Stomach smooth muscle (tissue), 2 donors: ENCODE results near the gene HOXA13.

Experiments used
- H3K27ac ChIP-seq: one replicate; pipeline ENCODE4 v1.7.0; 2013; ENCODE audit warnings: mild to moderate bottlenecking, low read length, inconsistent platforms
- H3K27me3 ChIP-seq, 2 donors: one replicate each; pipeline ENCODE4 v1.7.0; 2013; ENCODE audit warnings: low read length in 2 of 2; ENCODE audit not compliant: insufficient read depth in 2 of 2, control insufficient read depth in 1 of 2
- H3K36me3 ChIP-seq, 2 donors: one replicate each; pipeline ENCODE4 v1.7.0; 2013; ENCODE audit warnings: low read length in 2 of 2; ENCODE audit not compliant: control insufficient read depth in 2 of 2, insufficient read depth in 2 of 2
- H3K4me1 ChIP-seq: one replicate; pipeline ENCODE4 v1.7.0; 2013; ENCODE audit warnings: low read length; ENCODE audit not compliant: control insufficient read depth, insufficient read depth
- H3K4me3 ChIP-seq, 2 donors: one replicate each; pipeline ENCODE4 v1.7.0; 2013; ENCODE audit warnings: low read length in 2 of 2
- H3K9ac ChIP-seq, 2 donors: one replicate each; pipeline ENCODE4 v1.7.0; 2013; ENCODE audit warnings: low read length in 2 of 2, mild to moderate bottlenecking in 1 of 2
- H3K9me3 ChIP-seq, 2 donors: one replicate each; pipeline ENCODE4 v1.7.0; 2013; ENCODE audit warnings: low read length in 2 of 2; ENCODE audit not compliant: control insufficient read depth in 2 of 2
- donor health status: healthy.
- donor health status: Pancreatic carcinoma.

Gene HOXA13

GRCh38 chr7:27151931-27152815 lies 47.7 kb downstream of the HOXA13 start, which contains the start of gene HOXA3:
Gene HOXA3 (minus strand): TSS chr7:27152583. CDS start chr7:27110640, 41,943 bp downstream.
- no peak within 1 kb of the TSS for H3K27ac ChIP-seq

GRCh38 chr7:27151341-27151930 lies 48.5 kb downstream of the HOXA13 start:
- Histone ChIP-seq H3K27me3 (peaks cover 77% of the 10 kb centered on the region in 2 donors), H3K27ac (no peak overlapping the region), H3K9ac (no peak overlapping the region), H3K36me3 (no peaks in the 10 kb centered on the region), H3K9me3 (no peaks in the 10 kb centered on the region), H3K4me1 (peaks cover 38% of the 10 kb centered on the region), H3K4me3 (peak overlapping the region; percentile 36 to 72)

More at GRCh38 chr7:27151931-27152815, 47.7 kb downstream of the HOXA13 start, which contains the start of gene HOXA3:
- Histone ChIP-seq H3K4me1 (peaks cover 39% of the 10 kb centered on the region), H3K36me3 (no peaks in the 10 kb centered on the region), H3K9me3 (no peaks in the 10 kb centered on the region), H3K4me3 (peak within 1 kb of the TSS; percentile 36 to 72), H3K27me3 (peaks cover 75 to 76% of the 10 kb centered on the region in 2 donors), H3K9ac (no peak within 1 kb of the TSS)

- Histone ChIP-seq H3K9ac (no peak overlapping the region), H3K36me3 (no peaks in the 10 kb centered on the region), H3K27me3 (peaks cover 74 to 76% of the 10 kb centered on the region in 2 donors), H3K4me1 (peaks cover 32% of the 10 kb centered on the region), H3K9me3 (no peaks in the 10 kb centered on the region), H3K27ac (no peak overlapping the region), H3K4me3 (peak overlapping the region; percentile 36 to 72)
These were observed 49.1 kb downstream of the HOXA13 start for GRCh38 chr7:27150568-27151340.

GRCh38 chr7:27149842-27150567 lies 49.9 kb downstream of the HOXA13 start:
- Histone ChIP-seq H3K4me3 (peak overlapping the region in 1 of 2 donors; percentile 72), H3K27ac (no peak overlapping the region), H3K36me3 (no peaks in the 10 kb centered on the region), H3K4me1 (peaks cover 31% of the 10 kb centered on the region), H3K9me3 (no peaks in the 10 kb centered on the region), H3K27me3 (peaks cover 73% of the 10 kb centered on the region in 2 donors), H3K9ac (no peak overlapping the region)

- Histone ChIP-seq H3K27me3 (peaks cover 70 to 73% of the 10 kb centered on the region in 2 donors), H3K36me3 (no peaks in the 10 kb centered on the region), H3K27ac (no peak overlapping the region), H3K4me3 (no peak overlapping the region), H3K4me1 (peaks cover 35% of the 10 kb centered on the region), H3K9me3 (no peaks in the 10 kb centered on the region), H3K9ac (no peak overlapping the region)
These were observed 50.9 kb downstream of the HOXA13 start for GRCh38 chr7:27148756-27149641.

- peak overlapping the region in 1 of 2 donors; percentile 35 for H3K4me3 ChIP-seq
These were observed 51.7 kb downstream of the HOXA13 start for GRCh38 chr7:27148031-27148755.

GRCh38 chr7:27147199-27148030 lies 52.5 kb downstream of the HOXA13 start, which contains the start of gene HOXA6:
Gene HOXA6 (minus strand): TSS chr7:27147774. CDS start chr7:27147749, 25 bp downstream.
- no peak within 1 kb of the TSS for H3K9ac ChIP-seq
- no peaks in the 10 kb centered on the region for H3K9me3 ChIP-seq
- H3K4me1 ChIP-seq = peaks cover 38% of the 10 kb centered on the region
- H3K27me3 ChIP-seq = peaks cover 54 to 58% of the 10 kb centered on the region in 2 donors
- H3K4me3 ChIP-seq = peak within 1 kb of the TSS in 1 of 2 donors; percentile 35
- no peaks in the 10 kb centered on the region for H3K36me3 ChIP-seq
- no peak within 1 kb of the TSS for H3K27ac ChIP-seq

More at GRCh38 chr7:27148031-27148755, 51.7 kb downstream of the HOXA13 start:
- Histone ChIP-seq H3K9me3 (no peaks in the 10 kb centered on the region), H3K9ac (no peak overlapping the region), H3K4me1 (peaks cover 38% of the 10 kb centered on the region), H3K27me3 (peaks cover 62 to 66% of the 10 kb centered on the region in 2 donors), H3K27ac (no peak overlapping the region), H3K36me3 (no peaks in the 10 kb centered on the region)

- Histone ChIP-seq H3K4me3 (no peak overlapping the region), H3K36me3 (no peaks in the 10 kb centered on the region), H3K27me3 (peaks cover 46 to 50% of the 10 kb centered on the region in 2 donors), H3K27ac (no peak overlapping the region), H3K9me3 (no peaks in the 10 kb centered on the region), H3K9ac (no peak overlapping the region), H3K4me1 (peaks cover 32% of the 10 kb centered on the region)
These were observed 53.2 kb downstream of the HOXA13 start for GRCh38 chr7:27146491-27147198.
